ENCODE measurements around the gene RTN4RL1.

RTN4RL1 gene

GRCh38 chr17:1979182-1979985 lies 45.8 kb downstream of the RTN4RL1 start:
- no peak for TF ChIP-seq CTCF (IDR thresholded peaks at IDR 0.05; ENCODE audit: low read length, missing control alignments)
- DNase-seq (ENCODE audit: low read depth) = no peak
- no peak overlapping the region for H3K4me3 ChIP-seq (replicated peaks; ENCODE audit: low read depth, low read length)

GRCh38 chr17:1978396-1978949 lies 46.7 kb downstream of the RTN4RL1 start:
- DNase-seq (ENCODE audit: low read depth) = no peak
- no peak for TF ChIP-seq CTCF (IDR thresholded peaks at IDR 0.05; ENCODE audit: low read length, missing control alignments)
- no peak overlapping the region for H3K4me3 ChIP-seq (replicated peaks; ENCODE audit: low read depth, low read length)

GRCh38 chr17:1977583-1978395 lies 47.3 kb downstream of the RTN4RL1 start:
- DNase-seq (ENCODE audit: low read depth) = no peak
- TF ChIP-seq CTCF (IDR thresholded peaks at IDR 0.05; ENCODE audit: low read length, missing control alignments) = no peak
- H3K4me3 ChIP-seq (replicated peaks; ENCODE audit: low read depth, low read length) = no peak overlapping the region

GRCh38 chr17:1976683-1977064 lies 48.5 kb downstream of the RTN4RL1 start:
- H3K4me3 ChIP-seq (replicated peaks; ENCODE audit: low read depth, low read length) = no peak overlapping the region
- DNase-seq (ENCODE audit: low read depth) = no peak
- no peak for TF ChIP-seq CTCF (IDR thresholded peaks at IDR 0.05; ENCODE audit: low read length, missing control alignments)

GRCh38 chr17:1976000-1976682 lies 49.0 kb downstream of the RTN4RL1 start:
- TF ChIP-seq CTCF (IDR thresholded peaks at IDR 0.05; ENCODE audit: low read length, missing control alignments) = no peak
- DNase-seq (ENCODE audit: low read depth) = no peak
- H3K4me3 ChIP-seq (replicated peaks; ENCODE audit: low read depth, low read length) = no peak overlapping the region

GRCh38 chr17:1975573-1975972 lies 49.6 kb downstream of the RTN4RL1 start:
- DNase-seq (ENCODE audit: low read depth) = no peak
- H3K4me3 ChIP-seq (replicated peaks; ENCODE audit: low read depth, low read length) = no peak overlapping the region
- TF ChIP-seq CTCF (IDR thresholded peaks at IDR 0.05; ENCODE audit: low read length, missing control alignments) = no peak

Measured in fibroblast of pulmonary artery (primary cell).